A549 (cell line): Measurements from ENCODE around the gene RYR1. TPM values are rescaled to one million over a fixed set of nuclear protein-coding genes. Genes with fewer than 3 reads are reported as not detected.

Source experiments
- ATAC-seq, 2 experiments: fragments of 200-7000 bp in 1 of 2; fragments of >200 bp in 1 of 2; cut with Nextera tagmentation in 1 of 2; cut with Tn5 transposase in 1 of 2; 3 replicates each; pipeline versions ENCODE4 v1.8.0 to v1.9.1; 2018 to 2020; ENCODE audit warnings: mild to moderate bottlenecking in 1 of 2, moderate library complexity in 1 of 2
- CTCF ChIA-PET: fragments of 300-600 bp; sonication (Branson Sonifier 250); formaldehyde crosslinking; extraction: SDS; loops from one replicate; lab custom pipeline; 2021; ENCODE audit warnings: antibody characterized with exemption, inconsistent platforms; lab: Yijun Ruan, JAX
- POLR2A ChIA-PET: fragments of 350-600 bp; formaldehyde crosslinking; extraction: SDS; loops from one replicate; lab custom pipeline; 2021; ENCODE audit warnings: antibody characterized with exemption, inconsistent platforms; lab: Yijun Ruan, JAX
- DNase-seq, 2 experiments: peaks; one replicate each; pipeline versions ENCODE4 v3.0.0 to v3.0.0-alpha.2; 2011 to 2016; ENCODE audit warnings: low read depth in 1 of 2, low spot score in 1 of 2
- FAIRE-seq: peaks from 2 replicates; lab custom pipeline; 2011; peaks lifted over from hg19 to GRCh38; lab: Jason Lieb, UNC
- H3K27ac ChIP-seq, 2 experiments: fragments of >200 bp; sonication (Bioruptor Twin); formaldehyde crosslinking; 3 replicates each; pipeline ENCODE4 v1.5.1; 2016 to 2017
- H3K4me1 ChIP-seq: fragments of >200 bp; sonication (Bioruptor Twin); formaldehyde crosslinking; 3 replicates; pipeline ENCODE4 v1.6.1; 2016
- H3K4me2 ChIP-seq: fragments of >200 bp; sonication (Bioruptor Twin); formaldehyde crosslinking; 3 replicates; pipeline ENCODE4 v1.6.1; 2016
- H3K4me3 ChIP-seq: fragments of >200 bp; sonication (Bioruptor Twin); formaldehyde crosslinking; 3 replicates; pipeline ENCODE4 v1.5.1; 2016
- H3K9me3 ChIP-seq: fragments of >200 bp; sonication (Bioruptor Twin); formaldehyde crosslinking; 3 replicates; pipeline ENCODE4 v1.6.1; 2016
- CBX8 ChIP-seq: fragments of 200-600 bp; sonication (generic); IDR thresholded peaks from 2 replicates; pipeline ENCODE4 v1.6.1; 2016
- CHD4 ChIP-seq: fragments of 200-600 bp; sonication (generic); IDR thresholded peaks from 2 replicates; pipeline ENCODE4 v1.6.1; 2016; ENCODE audit warnings: antibody characterized with exemption, mild to moderate bottlenecking, borderline replicate concordance
- EHF ChIP-seq: fragments of 250-450 bp; sonication (Bioruptor Pico); IDR thresholded peaks from 2 replicates; pipeline ENCODE4 v1.5.0; 2020; ENCODE audit warnings: mild to moderate bottlenecking
- ESRRA ChIP-seq: fragments of 150-350 bp; IDR thresholded peaks from 2 replicates; pipeline ENCODE4 v1.6.1; 2014; ENCODE audit warnings: mild to moderate bottlenecking, low read length, borderline replicate concordance
- FOSL2 ChIP-seq, 2 experiments: fragments of 450-650 bp in 1 of 2; fragments of >200 bp in 1 of 2; sonication (Bioruptor Twin) in 1 of 2; formaldehyde crosslinking; IDR thresholded peaks; 2 replicates each; pipeline versions ENCODE4 v1.5.0 to v1.6.1; 2016 to 2020; ENCODE audit warnings: mild to moderate bottlenecking in 1 of 2, moderate library complexity in 1 of 2
- FOXS1 ChIP-seq: fragments of 250-450 bp; sonication (Bioruptor Pico); IDR thresholded peaks from 2 replicates; pipeline ENCODE4 v1.5.0; 2020; ENCODE audit warnings: mild to moderate bottlenecking, moderate library complexity
- HDAC2 ChIP-seq: fragments of 200-600 bp; sonication (generic); IDR thresholded peaks from 2 replicates; pipeline ENCODE4 v1.6.1; 2016
- HOXA7 ChIP-seq: fragments of 250-450 bp; sonication (Bioruptor Pico); IDR thresholded peaks from 2 replicates; pipeline ENCODE4 v1.5.0; 2020; ENCODE audit warnings: mild to moderate bottlenecking, moderate library complexity
- KDM5A ChIP-seq: fragments of 200-600 bp; sonication (generic); IDR thresholded peaks from 2 replicates; pipeline ENCODE4 v1.6.1; 2016; ENCODE audit warnings: antibody characterized with exemption, mild to moderate bottlenecking
- MAZ ChIP-seq: fragments of 150-350 bp; IDR thresholded peaks from 2 replicates; pipeline ENCODE4 v1.6.1; 2014; ENCODE audit warnings: antibody characterized with exemption, low read depth, low read length, borderline replicate concordance
- NFE2L2 ChIP-seq: fragments of 150-350 bp; conservative IDR thresholded peaks from 2 replicates; pipeline ENCODE4 v1.6.1; 2014; ENCODE audit warnings: low read length
- PBX3 ChIP-seq: IDR thresholded peaks from 2 replicates; pipeline ENCODE4 v1.6.1; 2012
- PHF8 ChIP-seq: fragments of 200-600 bp; sonication (generic); IDR thresholded peaks from 2 replicates; pipeline ENCODE4 v1.6.1; 2016; ENCODE audit warnings: low read depth, mild to moderate bottlenecking, antibody characterized with exemption, moderate library complexity, borderline replicate concordance
- POLR2A ChIP-seq: IDR thresholded peaks from 2 replicates; pipeline ENCODE4 v1.6.1; 2012; ENCODE audit warnings: mild to moderate bottlenecking, low read length
- POLR2AphosphoS2 ChIP-seq: conservative IDR thresholded peaks from 2 replicates; pipeline ENCODE4 v1.6.1; 2012; ENCODE audit warnings: low read length, improper control_type of control experiment, inconsistent platforms
- RAD21 ChIP-seq, 2 experiments: fragments of >200 bp in 1 of 2; sonication (Bioruptor Twin) in 1 of 2; formaldehyde crosslinking in 1 of 2; IDR thresholded peaks in 1 of 2; conservative IDR thresholded peaks in 1 of 2; 2 replicates in 1 of 2; 3 replicates in 1 of 2; pipeline ENCODE4 v1.6.1; 2012 to 2018; ENCODE audit warnings: inconsistent platforms in 1 of 2
- REST ChIP-seq: fragments of 200-600 bp; sonication (generic); IDR thresholded peaks from 2 replicates; pipeline ENCODE4 v1.6.1; 2016; ENCODE audit warnings: antibody characterized with exemption, mild to moderate bottlenecking, moderate library complexity
- RFX5 ChIP-seq: fragments of 450-650 bp; IDR thresholded peaks from 2 replicates; pipeline ENCODE4 v1.7.1; 2014; ENCODE audit warnings: antibody characterized with exemption, mild to moderate bottlenecking, moderate library complexity
- RNF2 ChIP-seq: fragments of 200-600 bp; sonication (generic); IDR thresholded peaks from 2 replicates; pipeline ENCODE4 v1.6.1; 2016; ENCODE audit warnings: low read depth, mild to moderate bottlenecking, antibody characterized with exemption, moderate library complexity, borderline replicate concordance
- SMC3 ChIP-seq: fragments of >200 bp; sonication (Bioruptor Twin); formaldehyde crosslinking; IDR thresholded peaks from 3 replicates; pipeline ENCODE4 v1.6.1; 2018; ENCODE audit warnings: inconsistent platforms
- TP53 ChIP-seq: fragments of 250-450 bp; sonication (Bioruptor Pico); IDR thresholded peaks from 2 replicates; pipeline ENCODE4 v1.5.0; 2021; ENCODE audit warnings: mild to moderate bottlenecking, moderate library complexity
- ZFP36 ChIP-seq: fragments of 450-650 bp; IDR thresholded peaks from 2 replicates; pipeline ENCODE4 v1.6.1; 2014; ENCODE audit warnings: borderline replicate concordance; ENCODE audit not compliant: partially characterized antibody
- WGBS: methylation state at CpG from one replicate; pipeline ENCODE4 v1.1.6; 2017; ENCODE audit errors: missing lambda C conversion rate; 5-methylcytosine and 5-hydroxymethylcytosine counted together
- polyA plus RNA-seq, 4 experiments: library from polyadenylated mRNA; depleted of rRNA in 3 of 4; stranded (reverse); fragments of >200 nt; fragmentation: RNase III in 1 of 4; extraction: RNeasy Plus Mini Kit Qiagen cat#74134 plus additional on column Dnase treatment in 1 of 4; gene quantifications; 2 replicates in 3 of 4; 3 replicates in 1 of 4; pipeline ENCODE4 v1.2.3, GENCODE V29; 2011 to 2017
- TF ChIP-seq, protein P1 (sequence below): IDR thresholded peaks from 2 replicates; pipeline ENCODE4 v1.6.1; 2012
- TF ChIP-seq, protein P2 (sequence below): fragments of 150-350 bp; IDR thresholded peaks from 2 replicates; pipeline ENCODE4 v1.6.1; 2014; ENCODE audit warnings: low read depth, mild to moderate bottlenecking, low read length
- TF ChIP-seq, protein P3 (sequence below): fragments of >200 bp; sonication (Bioruptor Twin); formaldehyde crosslinking; IDR thresholded peaks from 3 replicates; pipeline ENCODE4 v1.6.1; 2016

RYR1 gene
- polyA plus RNA-seq, 2 of the 4 experiments (the other 2 are of a cell fraction) = 1.4 to 3.1 TPM

- no peaks in the 10 kb centered on the region for H3K9me3 ChIP-seq
- ChIA-PET CTCF (interaction anchor here (0.6 to 11.7 kb wide), 16 partner anchors 7 to 297 kb away, joined by 3 to 172 read pairs (median 44); partner anchors contain the start of genes ACTN4, EIF3K, FAM98C and MAP4K1), POLR2A (interaction anchor here (0.8 to 3.1 kb wide), 3 partner anchors 15 to 228 kb away, joined by 3 to 18 read pairs (median 3); partner anchors contain the start of gene ACTN4)
- H3K4me3 ChIP-seq = no peak overlapping the region
- FAIRE-seq (peak; percentile 54), DNase-seq (no peak), ATAC-seq (no peak)
- H3K4me1 ChIP-seq = peaks cover 64% of the 10 kb centered on the region
- H3K4me2 ChIP-seq = peak overlapping the region; percentile 69; the same call in 2 of the 3 replicates
- TF ChIP-seq HOXA7 (CRISPR knock-in tag) = peak; percentile 13; the same call in 1 of the 2 replicates
- TF ChIP-seq RFX5 = no peak
- TF ChIP-seq, protein P1, sequence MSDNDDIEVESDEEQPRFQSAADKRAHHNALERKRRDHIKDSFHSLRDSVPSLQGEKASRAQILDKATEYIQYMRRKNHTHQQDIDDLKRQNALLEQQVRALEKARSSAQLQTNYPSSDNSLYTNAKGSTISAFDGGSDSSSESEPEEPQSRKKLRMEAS = peak; percentile 13; the same call in 1 of the 2 replicates
- peak; percentile 86; the same call in 1 of the 2 replicates for TF ChIP-seq POLR2AphosphoS2
- peak; percentile 27; the same call in 1 of the 2 replicates for TF ChIP-seq EHF (CRISPR knock-in tag)
- H3K27ac ChIP-seq = peak overlapping the region; percentile 63 to 81
- 90% methylated on average over 16 of the region's 16 CpGs for WGBS
Observed at GRCh38 chr19:38632476-38633213, 199.2 kb downstream of the RYR1 start.

- H3K4me1 ChIP-seq = peaks cover 55% of the 10 kb centered on the region
- H3K4me3 ChIP-seq = no peak overlapping the region
- no peaks in the 10 kb centered on the region for H3K9me3 ChIP-seq
- CTCF ChIA-PET = interaction anchor here (0.6 to 11.7 kb wide), 95 partner anchors 8 to 767 kb away, joined by 3 to 172 read pairs (median 6); partner anchors contain the start of genes ACTN4, CAPN12, EIF3K and FAM98C
- POLR2A ChIA-PET = interaction anchor here (0.6 to 3.1 kb wide), 11 partner anchors 13 to 296 kb away, joined by 3 to 24 read pairs (median 5); partner anchors contain the start of genes ACTN4, EIF3K, FAM98C and MRPS12
- H3K4me2 ChIP-seq = no peak overlapping the region
- FAIRE-seq (peak; percentile 85), ATAC-seq (peak; percentile 58 to 64; a peak in 5 of 6 replicates), DNase-seq (peak; percentile 80 to 93)
- peak overlapping the region; percentile 9 to 77; a peak in 3 of 6 replicates for H3K27ac ChIP-seq
- 62% methylated on average over 17 of the region's 17 CpGs for WGBS
- no peak for TF ChIP-seq HDAC2
- TF ChIP-seq, protein P2, sequence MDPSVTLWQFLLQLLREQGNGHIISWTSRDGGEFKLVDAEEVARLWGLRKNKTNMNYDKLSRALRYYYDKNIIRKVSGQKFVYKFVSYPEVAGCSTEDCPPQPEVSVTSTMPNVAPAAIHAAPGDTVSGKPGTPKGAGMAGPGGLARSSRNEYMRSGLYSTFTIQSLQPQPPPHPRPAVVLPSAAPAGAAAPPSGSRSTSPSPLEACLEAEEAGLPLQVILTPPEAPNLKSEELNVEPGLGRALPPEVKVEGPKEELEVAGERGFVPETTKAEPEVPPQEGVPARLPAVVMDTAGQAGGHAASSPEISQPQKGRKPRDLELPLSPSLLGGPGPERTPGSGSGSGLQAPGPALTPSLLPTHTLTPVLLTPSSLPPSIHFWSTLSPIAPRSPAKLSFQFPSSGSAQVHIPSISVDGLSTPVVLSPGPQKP = no peak
- TF ChIP-seq, protein P3, sequence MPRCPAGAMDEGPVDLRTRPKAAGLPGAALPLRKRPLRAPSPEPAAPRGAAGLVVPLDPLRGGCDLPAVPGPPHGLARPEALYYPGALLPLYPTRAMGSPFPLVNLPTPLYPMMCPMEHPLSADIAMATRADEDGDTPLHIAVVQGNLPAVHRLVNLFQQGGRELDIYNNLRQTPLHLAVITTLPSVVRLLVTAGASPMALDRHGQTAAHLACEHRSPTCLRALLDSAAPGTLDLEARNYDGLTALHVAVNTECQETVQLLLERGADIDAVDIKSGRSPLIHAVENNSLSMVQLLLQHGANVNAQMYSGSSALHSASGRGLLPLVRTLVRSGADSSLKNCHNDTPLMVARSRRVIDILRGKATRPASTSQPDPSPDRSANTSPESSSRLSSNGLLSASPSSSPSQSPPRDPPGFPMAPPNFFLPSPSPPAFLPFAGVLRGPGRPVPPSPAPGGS = no peak
- TF ChIP-seq REST = no peak
- no peak for TF ChIP-seq POLR2AphosphoS2
- TF ChIP-seq, protein P1 = peak; percentile 63
- no peak for TF ChIP-seq ESRRA
- TF ChIP-seq TP53 (CRISPR knock-in tag) = peak; percentile 47; the same call in 1 of the 2 replicates
- no peak for TF ChIP-seq NFE2L2
- TF ChIP-seq ZFP36 = no peak
- peak; percentile 98 for TF ChIP-seq SMC3
- peak; percentile 82 to 88 for TF ChIP-seq RAD21 (conservative IDR thresholded peaks at IDR 0.05 in 1 of 2, IDR thresholded peaks at IDR 0.05 in 1 of 2)
- no peak for TF ChIP-seq KDM5A
- TF ChIP-seq MAZ = no peak
- no peak for TF ChIP-seq POLR2A
- no peak for TF ChIP-seq PBX3
- no peak for TF ChIP-seq RNF2
- TF ChIP-seq FOXS1 (CRISPR knock-in tag) = no peak
- no peak for TF ChIP-seq CBX8
- TF ChIP-seq PHF8 = no peak
- no peak for TF ChIP-seq FOSL2 (IDR thresholded peaks at IDR 0.05)
- TF ChIP-seq FOSL2 (CRISPR knock-in tag; IDR thresholded peaks at IDR 0.05) = peak; percentile 25; the same call in 1 of the 2 replicates
- peak; percentile 80; the same call in 1 of the 2 replicates for TF ChIP-seq CHD4
Observed at GRCh38 chr19:38634757-38635482, 201.4 kb downstream of the RYR1 start.
